Measurements from ENCODE around the gene SUGCT. TPM values are rescaled to one million over a fixed set of nuclear protein-coding genes. Genes with fewer than 3 reads are reported as not detected.
A peak's percentile ranks its signal among the peaks of the same experiment; 100 is the strongest.

Gene SUGCT
- polyA plus RNA-seq, 1 of the 3 experiments (the other 2 are of a cell fraction) = 53.7 TPM

- 81% methylated on average over 3 of the region's 3 CpGs for WGBS (ENCODE audit: low lambda C conversion rate)
- H3K27me3 ChIP-seq (ENCODE audit: insufficient read depth) = no peaks in the 10 kb centered on the region
- no peak for TF ChIP-seq RCOR1 (IDR thresholded peaks at IDR 0.05; ENCODE audit: low read length)
- no peak for TF ChIP-seq CTCF (IDR thresholded peaks at IDR 0.05)
- TF ChIP-seq PBX3 (IDR thresholded peaks at IDR 0.05) = no peak
- no peak for TF ChIP-seq MXI1 (IDR thresholded peaks at IDR 0.05; ENCODE audit: low read depth, low read length)
- no peak for TF ChIP-seq TAF1 (IDR thresholded peaks at IDR 0.05; ENCODE audit: borderline replicate concordance, low read depth, low read length)
- TF ChIP-seq USF2 (IDR thresholded peaks at IDR 0.05; ENCODE audit: borderline replicate concordance, low read depth, low read length) = no peak
- TF ChIP-seq EP300 (IDR thresholded peaks at IDR 0.05; ENCODE audit: borderline replicate concordance in 1 of 2, low read depth in 1 of 2, low read length in 1 of 2) = no peak
- no peak for DNase-seq
- no peak overlapping the region for H3K9ac ChIP-seq
- no peaks in the 10 kb centered on the region for H3K79me2 ChIP-seq (ENCODE audit: insufficient read depth)
- H2AFZ ChIP-seq (ENCODE audit: low read depth) = no peak overlapping the region
- H3K4me2 ChIP-seq = no peak overlapping the region
- no peak overlapping the region for H3K4me3 ChIP-seq (ENCODE audit: low read depth in 2 of 2, low read length in 1 of 2)
- CTCF ChIA-PET = interaction anchor here (0.6 kb wide), 1 partner anchor 267 kb away, joined by 3 read pairs; no protein-coding TSS in a partner anchor
- peaks cover 7% of the 10 kb centered on the region in 2 experiments for H3K36me3 ChIP-seq (replicated peaks in 1 of 2; ENCODE audit: control insufficient read depth in 1 of 2, insufficient read depth in 2 of 2, low read length in 1 of 2)
- H3K9me2 ChIP-seq = no peaks in the 10 kb centered on the region
- POLR2A ChIA-PET = no interaction called here
- H3K27ac ChIP-seq (ENCODE audit: low read depth in 2 of 2, low read length in 1 of 2) = no peak overlapping the region
- H3F3A ChIP-seq (replicated peaks; ENCODE audit: insufficient read depth) = peaks cover 4% of the 10 kb centered on the region
- 0 out of 4 replicates have a peak, but pooled peaks cover 0 to 4% of the 10 kb centered on the region in 2 experiments for H3K4me1 ChIP-seq (ENCODE audit: control insufficient read depth in 1 of 2, insufficient read depth in 2 of 2, low read depth in 1 of 2, low read length in 1 of 2)
- H3K9me3 ChIP-seq = no peaks in the 10 kb centered on the region
- no peaks in the 10 kb centered on the region for H4K20me1 ChIP-seq (ENCODE audit: insufficient read depth)
Observed at GRCh38 chr7:40884241-40884640, 749.4 kb downstream of the SUGCT start.

GRCh38 chr7:40885503-40885902 lies 750.7 kb downstream of the SUGCT start:
- POLR2A ChIA-PET = no interaction called here
- Histone ChIP-seq H3K9me3 (peaks cover 2% of the 10 kb centered on the region; the same call in 1 of the 2 replicates), H3K4me2 (no peak overlapping the region), H2AFZ (ENCODE audit: low read depth) (no peak overlapping the region), H3K27ac (ENCODE audit: low read depth in 2 of 2, low read length in 1 of 2) (no peak overlapping the region), H3K9me2 (no peaks in the 10 kb centered on the region), H3F3A (replicated peaks; ENCODE audit: insufficient read depth) (peaks cover 4% of the 10 kb centered on the region), H3K4me1 (ENCODE audit: control insufficient read depth in 1 of 2, insufficient read depth in 2 of 2, low read depth in 1 of 2, low read length in 1 of 2) (0 out of 4 replicates have a peak, but pooled peaks cover 0 to 4% of the 10 kb centered on the region in 2 experiments), H3K27me3 (ENCODE audit: insufficient read depth) (no peaks in the 10 kb centered on the region), H3K9ac (no peak overlapping the region), H4K20me1 (ENCODE audit: insufficient read depth) (no peaks in the 10 kb centered on the region), H3K79me2 (ENCODE audit: insufficient read depth) (no peaks in the 10 kb centered on the region), H3K36me3 (replicated peaks in 1 of 2; ENCODE audit: control insufficient read depth in 1 of 2, insufficient read depth in 2 of 2, low read length in 1 of 2) (peaks cover 7 to 9% of the 10 kb centered on the region in 2 experiments), H3K4me3 (ENCODE audit: low read depth in 2 of 2, low read length in 1 of 2) (no peak overlapping the region)
- no peak for DNase-seq
- TF ChIP-seq RXRA (IDR thresholded peaks at IDR 0.05; ENCODE audit: borderline replicate concordance, low read depth) = 0 out of 2 replicates have a peak, but pooled peaks have one; percentile 21
- no peak for TF ChIP-seq TAF1 (IDR thresholded peaks at IDR 0.05; ENCODE audit: borderline replicate concordance, low read depth, low read length)
- CTCF ChIA-PET = no interaction called here
- WGBS (ENCODE audit: low lambda C conversion rate) = 34% methylated on average over 2 of the region's 2 CpGs

All from SK-N-SH (cell line).